Naive B cell (primary cell): ENCODE results near the gene PADI1. TPM values are rescaled to one million over a fixed set of nuclear protein-coding genes. Genes with fewer than 3 reads are reported as not detected.

ENCODE experiments used
- ATAC-seq, 2 donors: fragments of 150-1000 bp; cut with Tn5 transposase; 2 replicates each; pipeline ENCODE4 v1.10.0; 2021; ENCODE audit warnings: low read depth in 2 of 2, mild to moderate bottlenecking in 2 of 2, moderate library complexity in 2 of 2
- DNase-seq: peaks from one replicate; pipeline ENCODE4 v3.0.0; 2022
- H3K27ac Mint-ChIP-seq, 6 donors: one replicate each; pipeline ENCODE4 v1.8.0; 2020 to 2022; ENCODE audit warnings: mild to moderate bottlenecking in 6 of 6, mixed read lengths in 6 of 6, moderate library complexity in 5 of 6, inconsistent platforms in 2 of 6
- H3K27me3 Mint-ChIP-seq, 3 donors: one replicate each; pipeline ENCODE4 v1.8.0; 2021 to 2022; ENCODE audit warnings: mixed read lengths in 3 of 3, mild to moderate bottlenecking in 1 of 3
- H3K36me3 Mint-ChIP-seq, 2 donors: one replicate each; pipeline ENCODE4 v1.8.0; 2020 to 2022; ENCODE audit warnings: mixed read lengths in 2 of 2, inconsistent platforms in 1 of 2, mild to moderate bottlenecking in 1 of 2
- H3K4me1 Mint-ChIP-seq, 3 donors: one replicate each; pipeline ENCODE4 v1.8.0; 2020 to 2022; ENCODE audit warnings: mixed read lengths in 3 of 3, inconsistent platforms in 1 of 3, mild to moderate bottlenecking in 1 of 3, moderate library complexity in 1 of 3
- H3K4me3 Mint-ChIP-seq, 8 donors: one replicate each; pipeline ENCODE4 v1.8.0; 2020 to 2022; ENCODE audit warnings: mild to moderate bottlenecking in 8 of 8, mixed read lengths in 8 of 8, moderate library complexity in 8 of 8, inconsistent platforms in 2 of 8
- H3K9me3 Mint-ChIP-seq, 7 donors: one replicate each; pipeline ENCODE4 v1.8.0; 2020 to 2022; ENCODE audit warnings: mixed read lengths in 7 of 7, mild to moderate bottlenecking in 5 of 7, inconsistent platforms in 2 of 7, moderate library complexity in 1 of 7
- polyA plus RNA-seq, 6 donors: library from polyadenylated mRNA; unstranded; fragments of 300-500 nt; fragmentation: Illumina TruSeq; gene quantifications; one replicate each; pipeline ENCODE4 v1.2.3, GENCODE V29; 2021; ENCODE audit warnings: low read depth in 6 of 6

The PADI1 gene
- polyA plus RNA-seq, 6 donors from 2014 or later = not detected

DNA sequence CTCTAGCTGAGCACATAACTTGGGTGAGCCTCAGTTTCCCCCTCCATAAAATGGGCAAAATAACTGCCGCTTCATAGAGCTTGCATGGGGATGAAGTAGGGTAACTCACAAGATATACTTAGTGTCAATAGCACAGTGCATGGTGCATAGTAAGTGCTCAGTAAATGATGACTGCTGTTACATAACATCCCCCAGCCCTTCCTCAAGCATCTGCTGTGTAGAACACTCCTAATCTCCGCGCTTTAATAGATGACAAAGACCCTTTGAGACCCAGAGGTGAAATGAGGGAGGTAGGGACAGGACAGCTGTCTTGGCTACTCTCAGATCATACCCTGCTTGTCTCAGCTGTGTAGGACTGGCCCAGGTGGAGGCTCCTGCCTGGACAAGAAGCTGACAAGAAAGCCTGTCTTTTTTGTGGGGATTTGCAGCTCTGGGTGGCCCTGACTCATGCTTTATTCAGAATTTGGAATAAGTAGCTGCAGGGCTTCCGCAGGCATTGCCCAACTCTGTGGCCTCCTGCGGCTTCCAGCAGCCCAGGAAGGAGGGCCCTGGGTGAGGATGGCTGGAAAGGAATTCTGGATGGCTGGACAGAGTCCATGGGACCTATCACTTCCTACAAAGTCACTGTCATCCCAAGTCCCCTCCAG, 82.3 kb downstream of the PADI1 start:
- Mint-ChIP-seq H3K27ac (no peak overlapping the region), H3K36me3 (no peaks in the 10 kb centered on the region), H3K27me3 (peaks cover 12 to 29% (median 19%) of the 10 kb centered on the region in 3 donors), H3K4me1 (peaks cover 1 to 4% (median 2%) of the 10 kb centered on the region in 3 donors), H3K9me3 (no peaks in the 10 kb centered on the region), H3K4me3 (no peak overlapping the region)
- DNase-seq = no peak
- no peak for ATAC-seq

DNA sequence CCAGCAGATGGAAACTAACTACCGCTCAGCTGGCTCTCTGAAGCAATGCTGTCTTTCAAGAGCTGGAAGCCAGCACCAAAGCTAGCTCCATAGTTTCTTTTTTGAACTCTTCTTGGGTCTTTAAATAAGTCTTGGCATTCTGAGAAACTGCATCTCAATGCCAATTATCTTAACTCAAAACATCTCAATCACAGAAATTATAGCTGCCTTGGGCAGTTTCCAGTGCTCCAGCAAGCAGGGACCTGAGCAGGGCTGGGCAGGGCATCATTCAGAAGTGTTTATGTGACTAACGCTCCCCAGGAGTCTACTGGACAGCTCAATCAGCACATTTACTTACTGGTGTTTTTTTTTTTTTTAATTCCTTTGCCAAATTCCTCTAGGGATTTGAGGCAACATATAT, 84.8 kb downstream of the PADI1 start:
- no peaks in the 10 kb centered on the region for H3K9me3 Mint-ChIP-seq
- no peaks in the 10 kb centered on the region for H3K36me3 Mint-ChIP-seq
- DNase-seq = no peak
- no peak overlapping the region for H3K27ac Mint-ChIP-seq
- H3K27me3 Mint-ChIP-seq = peaks cover 15 to 31% (median 26%) of the 10 kb centered on the region in 3 donors
- H3K4me3 Mint-ChIP-seq = no peak overlapping the region
- no peak for ATAC-seq
- H3K4me1 Mint-ChIP-seq = no peaks in the 10 kb centered on the region

DNA sequence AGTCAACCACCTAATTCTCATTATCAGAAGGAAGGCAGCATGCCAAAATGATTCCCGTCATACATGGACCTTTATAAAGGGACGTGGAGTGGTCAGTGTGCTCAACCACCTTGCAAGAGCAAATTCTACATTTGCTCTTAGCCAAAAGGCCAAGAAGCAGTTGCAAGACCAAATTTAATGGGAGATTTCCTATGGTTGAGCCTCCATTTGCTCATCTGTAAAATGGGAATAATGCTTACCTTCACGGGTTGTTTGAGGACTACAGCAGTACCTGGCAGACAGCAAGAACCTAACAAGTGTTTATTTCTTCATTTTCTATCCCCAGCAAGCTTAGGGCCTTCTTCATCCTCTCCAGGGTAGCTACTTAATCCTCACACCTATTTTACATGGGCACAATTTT, 85.6 kb downstream of the PADI1 start:
- Mint-ChIP-seq H3K4me1 (no peaks in the 10 kb centered on the region), H3K9me3 (no peaks in the 10 kb centered on the region), H3K36me3 (no peaks in the 10 kb centered on the region), H3K4me3 (no peak overlapping the region), H3K27me3 (peaks cover 15 to 26% (median 26%) of the 10 kb centered on the region in 3 donors), H3K27ac (no peak overlapping the region)
- no peak for DNase-seq
- ATAC-seq = no peak

DNA sequence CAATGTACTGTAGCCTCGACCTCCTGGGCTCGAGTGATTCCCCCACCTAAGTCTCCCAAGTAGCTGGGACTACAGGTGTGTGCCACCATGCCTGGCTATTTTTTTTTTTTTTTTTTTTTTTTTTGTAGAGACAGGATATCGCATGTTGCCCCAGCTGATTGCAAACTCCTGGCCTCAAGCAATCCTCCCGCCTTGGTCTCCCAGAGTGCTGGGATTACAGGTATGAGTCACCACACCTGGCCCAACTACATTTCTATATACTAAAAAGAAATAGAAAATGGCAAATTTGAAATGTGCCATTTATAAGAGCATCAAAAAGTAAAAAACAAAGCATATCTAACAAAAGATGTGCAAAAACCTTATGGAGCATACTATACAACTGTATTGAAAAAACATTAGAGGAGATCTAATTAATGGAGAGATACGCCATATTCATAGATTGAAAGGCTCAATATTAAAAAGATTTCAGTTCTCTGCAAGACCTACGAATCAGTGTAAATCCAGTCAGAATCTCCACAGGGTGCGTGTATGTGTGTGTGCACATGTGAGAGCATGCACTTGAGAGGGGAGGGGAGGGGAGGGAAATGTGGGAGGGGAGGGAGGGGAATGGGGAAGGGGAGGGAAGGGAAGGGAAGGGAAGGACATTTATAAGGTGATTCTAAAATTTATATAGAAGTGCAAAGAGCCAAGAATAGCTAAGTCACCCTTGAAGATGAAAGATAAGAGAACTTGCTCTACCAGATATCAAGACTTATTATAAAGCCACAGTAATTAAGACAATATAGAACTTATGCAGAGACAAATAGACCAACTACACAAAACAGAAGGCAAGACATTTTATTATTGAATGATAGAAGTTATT, 87.6 kb downstream of the PADI1 start:
- peaks cover 0 to 5% (median 0%) of the 10 kb centered on the region in 7 donors for H3K9me3 Mint-ChIP-seq
- H3K27me3 Mint-ChIP-seq = peaks cover 11 to 27% (median 25%) of the 10 kb centered on the region in 3 donors
- ATAC-seq (no peak), DNase-seq (no peak)
- no peaks in the 10 kb centered on the region for H3K4me1 Mint-ChIP-seq
- no peaks in the 10 kb centered on the region for H3K36me3 Mint-ChIP-seq
- no peak overlapping the region for H3K27ac Mint-ChIP-seq
- peak overlapping the region in 1 of 8 donors; percentile 40 for H3K4me3 Mint-ChIP-seq

DNA sequence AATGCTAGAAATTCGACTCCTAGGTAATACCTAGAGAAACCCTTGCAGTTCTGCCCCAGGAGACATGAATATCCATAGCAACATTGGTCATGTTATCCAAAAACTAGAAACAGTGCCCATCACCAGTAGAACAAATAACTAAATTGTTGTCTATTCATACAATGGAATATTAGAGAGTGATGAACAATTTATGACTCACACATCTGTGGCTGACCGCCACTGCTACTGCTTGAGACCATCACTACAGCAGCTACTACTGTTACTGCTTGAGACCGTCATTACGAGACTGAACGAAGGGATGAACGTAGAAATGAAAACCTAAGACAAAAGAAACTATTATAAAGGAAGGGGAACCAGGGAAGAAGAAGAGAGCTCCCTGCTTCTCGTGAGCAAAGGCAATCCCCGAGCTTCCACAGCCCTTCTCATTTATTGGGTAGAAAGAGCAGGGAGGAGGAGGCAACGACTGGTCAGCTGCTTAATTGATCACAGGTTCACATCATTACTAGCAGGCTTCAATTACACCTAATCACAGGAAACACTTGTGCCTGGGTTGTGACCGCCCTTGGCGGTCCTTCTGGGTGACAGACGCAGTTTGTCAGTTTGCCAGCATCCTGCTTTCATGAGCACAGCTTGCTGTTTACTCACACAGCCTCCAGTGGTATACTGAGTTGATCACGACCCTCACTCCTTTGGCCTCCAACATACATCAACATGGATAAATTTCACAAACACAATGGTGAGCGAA, 88.9 kb downstream of the PADI1 start:
- Mint-ChIP-seq H3K27me3 (peaks cover 18 to 34% (median 26%) of the 10 kb centered on the region in 3 donors), H3K4me3 (no peak overlapping the region)
- ATAC-seq = no peak

DNA sequence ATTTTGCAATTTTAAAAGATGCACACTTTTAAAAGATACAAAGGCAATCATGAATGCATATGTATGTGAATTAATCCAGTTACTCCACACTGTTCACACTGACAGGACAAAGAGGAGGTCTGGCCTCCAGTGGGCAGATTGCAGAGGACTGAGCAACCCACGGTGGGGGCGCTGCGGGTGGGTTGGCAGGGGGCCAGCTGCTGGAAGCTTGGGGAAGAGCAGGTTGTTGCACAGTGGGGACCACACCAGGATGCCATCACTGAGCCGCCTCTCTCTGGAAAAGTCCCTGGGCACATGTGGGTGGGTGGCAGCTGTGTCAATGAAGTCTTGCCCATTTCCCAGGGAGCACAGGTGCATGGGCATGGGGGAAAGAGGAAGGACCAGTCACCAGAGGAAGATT, 90.4 kb downstream of the PADI1 start:
- Mint-ChIP-seq H3K27ac (no peak overlapping the region), H3K9me3 (peaks cover 0 to 21% (median 7%) of the 10 kb centered on the region in 7 donors), H3K36me3 (no peaks in the 10 kb centered on the region), H3K4me1 (no peaks in the 10 kb centered on the region), H3K27me3 (peaks cover 18 to 41% (median 35%) of the 10 kb centered on the region in 3 donors), H3K4me3 (no peak overlapping the region)
- ATAC-seq (no peak), DNase-seq (no peak)

More for the DNA sequence above, 88.9 kb downstream of the PADI1 start:
- Mint-ChIP-seq H3K36me3 (no peaks in the 10 kb centered on the region), H3K9me3 (peaks cover 0 to 11% (median 2%) of the 10 kb centered on the region in 7 donors), H3K27ac (no peak overlapping the region), H3K4me1 (no peaks in the 10 kb centered on the region)
- no peak for DNase-seq

Other genes starting within 250 kb of the PADI1 start
- not detected for gene MFAP2, start 224.5 kb upstream of the PADI1 start, polyA plus RNA-seq
- gene ATP13A2, start 193.2 kb upstream of the PADI1 start, polyA plus RNA-seq = 10 to 100 TPM in 5 of 6 donors, 1 to 10 TPM in 1; 6.3 to 39.6 (median 22.3) TPM
- gene SDHB, start 151.1 kb upstream of the PADI1 start, polyA plus RNA-seq = 100 to 1,000 TPM; 133 to 248 (median 150) TPM
- gene PADI2, start 85.7 kb upstream of the PADI1 start, polyA plus RNA-seq = under 1 TPM in 4 of 6 donors, not detected in 2; 0.08 to 0.74 (median 0.09) TPM
- gene PADI3, start 44.0 kb downstream of the PADI1 start, polyA plus RNA-seq = not detected
- gene PADI4, start 103.1 kb downstream of the PADI1 start, polyA plus RNA-seq = 1 to 10 TPM; 1.0 to 4.7 (median 1.9) TPM
- gene PADI6, start 167.1 kb downstream of the PADI1 start, polyA plus RNA-seq = not detected
- 10 to 100 TPM; 15.3 to 43.0 (median 24.2) TPM for gene RCC2, start 234.5 kb downstream of the PADI1 start, polyA plus RNA-seq